ENCODE measurements around the gene XPO6. TPM values are rescaled to one million over a fixed set of nuclear protein-coding genes. Genes with fewer than 3 reads are reported as not detected.

Gene XPO6
- total RNA-seq, 1 experiment from 2014 or later, result 162 TPM

GRCh38 chr16:28110977-28111376, 100.8 kb downstream of the XPO6 start:
- no TSS peak for BruUV-seq (replicated peaks)

More at GRCh38 chr16:28110977-28111376, 100.8 kb downstream of the XPO6 start:
- Histone ChIP-seq H3K4me1 (ENCODE audit: control insufficient read depth in 1 of 2, insufficient read depth in 2 of 2, low read length in 2 of 2) (no peaks in the 10 kb centered on the region), H3K4me2 (ENCODE audit: low read length) (no peak overlapping the region), H2AFZ (ENCODE audit: low read depth, low read length, poor library complexity, severe bottlenecking) (no peak overlapping the region), H3K9me2 (ENCODE audit: insufficient read depth) (no peaks in the 10 kb centered on the region), H3K9ac (ENCODE audit: low read length) (no peak overlapping the region), H3K36me3 (ENCODE audit: control insufficient read depth in 1 of 2, insufficient read depth in 2 of 2, low read length in 2 of 2) (peaks cover 59 to 77% of the 10 kb centered on the region in 2 experiments), H3K27ac (ENCODE audit: low read depth, low read length) (no peak overlapping the region), H3K27me3 (ENCODE audit: insufficient read depth, low read length) (no peaks in the 10 kb centered on the region), H3K4me3 (replicated peaks in 1 of 2; ENCODE audit: low read depth in 1 of 2, low read length in 2 of 2) (no peak overlapping the region), H3K79me2 (ENCODE audit: insufficient read depth, low read length) (peaks cover 49% of the 10 kb centered on the region), H4K20me1 (ENCODE audit: insufficient read depth) (no peaks in the 10 kb centered on the region), H3K9me3 (ENCODE audit: control insufficient read depth in 1 of 2, insufficient read depth in 1 of 2, low read depth in 1 of 2, low read length in 2 of 2) (no peaks in the 10 kb centered on the region)
- DNase-seq (ENCODE audit: low read depth, low spot score) (no peak), ATAC-seq (no peak)
- POLR2A ChIA-PET, result no interaction called here
- TF ChIP-seq, protein P1, sequence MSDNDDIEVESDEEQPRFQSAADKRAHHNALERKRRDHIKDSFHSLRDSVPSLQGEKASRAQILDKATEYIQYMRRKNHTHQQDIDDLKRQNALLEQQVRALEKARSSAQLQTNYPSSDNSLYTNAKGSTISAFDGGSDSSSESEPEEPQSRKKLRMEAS (IDR thresholded peaks at IDR 0.05), result no peak
- TF ChIP-seq ZBTB33 (IDR thresholded peaks at IDR 0.05; ENCODE audit: extremely low read depth, insufficient replicate concordance, low read length) (no peak), CEBPB (IDR thresholded peaks at IDR 0.05; ENCODE audit: low read depth) (no peak), POLR2A (IDR thresholded peaks at IDR 0.05; ENCODE audit: borderline replicate concordance, extremely low read depth, insufficient read depth, insufficient read length) (no peak), SRF (IDR thresholded peaks at IDR 0.05; ENCODE audit: low read depth) (no peak), EZH2 (IDR thresholded peaks at IDR 0.05) (no peak), SP1 (IDR thresholded peaks at IDR 0.05; ENCODE audit: low read depth) (no peak), FOSL1 (IDR thresholded peaks at IDR 0.05; ENCODE audit: low read depth) (no peak), ELF1 (IDR thresholded peaks at IDR 0.05; ENCODE audit: borderline replicate concordance, low read depth) (no peak), EGR1 (IDR thresholded peaks at IDR 0.05; ENCODE audit: low read depth) (no peak), EZH2phosphoT487 (IDR thresholded peaks at IDR 0.05; ENCODE audit: borderline replicate concordance) (no peak)
- TF ChIP-seq, protein P2, sequence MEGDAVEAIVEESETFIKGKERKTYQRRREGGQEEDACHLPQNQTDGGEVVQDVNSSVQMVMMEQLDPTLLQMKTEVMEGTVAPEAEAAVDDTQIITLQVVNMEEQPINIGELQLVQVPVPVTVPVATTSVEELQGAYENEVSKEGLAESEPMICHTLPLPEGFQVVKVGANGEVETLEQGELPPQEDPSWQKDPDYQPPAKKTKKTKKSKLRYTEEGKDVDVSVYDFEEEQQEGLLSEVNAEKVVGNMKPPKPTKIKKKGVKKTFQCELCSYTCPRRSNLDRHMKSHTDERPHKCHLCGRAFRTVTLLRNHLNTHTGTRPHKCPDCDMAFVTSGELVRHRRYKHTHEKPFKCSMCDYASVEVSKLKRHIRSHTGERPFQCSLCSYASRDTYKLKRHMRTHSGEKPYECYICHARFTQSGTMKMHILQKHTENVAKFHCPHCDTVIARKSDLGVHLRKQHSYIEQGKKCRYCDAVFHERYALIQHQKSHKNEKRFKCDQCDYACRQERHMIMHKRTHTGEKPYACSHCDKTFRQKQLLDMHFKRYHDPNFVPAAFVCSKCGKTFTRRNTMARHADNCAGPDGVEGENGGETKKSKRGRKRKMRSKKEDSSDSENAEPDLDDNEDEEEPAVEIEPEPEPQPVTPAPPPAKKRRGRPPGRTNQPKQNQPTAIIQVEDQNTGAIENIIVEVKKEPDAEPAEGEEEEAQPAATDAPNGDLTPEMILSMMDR (IDR thresholded peaks at IDR 0.05 in 2 of 3, conservative IDR thresholded peaks at IDR 0.05 in 1 of 3; ENCODE audit: borderline replicate concordance in 1 of 3, insufficient read depth in 1 of 3, low read depth in 2 of 3, low read length in 2 of 3), result no peak
- TF ChIP-seq, protein P3, sequence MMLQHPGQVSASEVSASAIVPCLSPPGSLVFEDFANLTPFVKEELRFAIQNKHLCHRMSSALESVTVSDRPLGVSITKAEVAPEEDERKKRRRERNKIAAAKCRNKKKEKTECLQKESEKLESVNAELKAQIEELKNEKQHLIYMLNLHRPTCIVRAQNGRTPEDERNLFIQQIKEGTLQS (IDR thresholded peaks at IDR 0.05), result no peak
- CTCF ChIA-PET, result no interaction called here
- RAD21 ChIA-PET (ENCODE audit: low non-redundant PET in 1 of 2, low total read pairs in 2 of 2, uncharacterized antibody in 2 of 2, unreplicated experiment in 2 of 2), result no interaction called here
- intact Hi-C loops (cut with micrococcal nuclease), result no loop called here

Measured in HCT116 (cell line).